Measurements from ENCODE around the gene KDM6B. TPM values are rescaled to one million over a fixed set of nuclear protein-coding genes. Genes with fewer than 3 reads are reported as not detected.

The KDM6B gene
- total RNA-seq, 2 experiments from 2014 or later = 37.3 to 46.2 TPM

- no peak for ATAC-seq
- H3K27ac Mint-ChIP-seq = no peak overlapping the region
- peaks cover 1% of the 10 kb centered on the region for H3K4me1 Mint-ChIP-seq
- H3K36me3 Mint-ChIP-seq (ENCODE audit: low read depth) = peaks cover 8% of the 10 kb centered on the region
- intact Hi-C loops (cut with DNase I, micrococcal nuclease) = loop anchor here in 1 of 2 experiments (5.0 kb wide), 1 partner anchor 235 kb away; the partner anchor contains the start of gene ALOXE3
- no peak for DNase-seq
- no peaks in the 10 kb centered on the region for H3K9me3 Mint-ChIP-seq (ENCODE audit: low read depth)
- no peaks in the 10 kb centered on the region for H3K27me3 Mint-ChIP-seq
- no peak overlapping the region for H3K4me3 Mint-ChIP-seq
- ChIA-PET POLR2A (interaction anchor here (0.6 to 1.0 kb wide), 2 partner anchors 25 to 339 kb away, joined by 3 read pairs; partner anchors contain the start of gene NAA38), CTCF (interaction anchor here (0.7 to 1.8 kb wide), 3 partner anchors 17 to 35 kb away, joined by 3 to 7 read pairs (median 4); partner anchors contain the start of genes CYB5D1 and NAA38)
Measured at GRCh38 chr17:7882629-7883028, 48.6 kb downstream of the KDM6B start.

Other genes with a start within 250 kb of the KDM6B start
- under 1 TPM in 1 of 2 experiments, not detected in 1; 0.16 TPM for gene SOX15, start 244.1 kb upstream of the KDM6B start, total RNA-seq
- 10 to 100 TPM; 35.6 to 50.2 TPM for gene FXR2, start 219.3 kb upstream of the KDM6B start, total RNA-seq
- gene SAT2, start 206.4 kb upstream of the KDM6B start, total RNA-seq = 10 to 100 TPM; 15.9 to 22.2 TPM
- gene SHBG, start 204.1 kb upstream of the KDM6B start, total RNA-seq = under 1 TPM; 0.25 to 0.30 TPM
- gene ATP1B2, start 183.3 kb upstream of the KDM6B start, total RNA-seq = under 1 TPM; 0.32 to 0.33 TPM
- gene TP53, start 146.7 kb upstream of the KDM6B start, total RNA-seq = 100 to 1,000 TPM; 127 to 165 TPM
- 10 to 100 TPM; 23.5 to 27.1 TPM for gene WRAP53, start 145.7 kb upstream of the KDM6B start, total RNA-seq
- not detected for gene EFNB3, start 129.0 kb upstream of the KDM6B start, total RNA-seq
- gene DNAH2, start 116.5 kb upstream of the KDM6B start, total RNA-seq = not detected
- gene TMEM88, start 20.8 kb downstream of the KDM6B start, total RNA-seq = 1 to 10 TPM; 3.5 to 5.6 TPM
- 10 to 100 TPM; 64.7 to 79.8 TPM for gene NAA38, start 23.3 kb downstream of the KDM6B start, total RNA-seq
- gene CYB5D1, start 23.8 kb downstream of the KDM6B start, total RNA-seq = 10 to 100 TPM; 12.5 to 12.6 TPM
- 100 to 1,000 TPM; 145 to 161 TPM for gene CHD3, start 54.6 kb downstream of the KDM6B start, total RNA-seq
- gene RNF227, start 82.1 kb downstream of the KDM6B start, total RNA-seq = 1 to 10 TPM; 3.8 to 5.6 TPM
- gene KCNAB3, start 95.6 kb downstream of the KDM6B start, total RNA-seq = 1 to 10 TPM; 6.6 to 8.3 TPM
- 100 to 1,000 TPM; 166 to 169 TPM for gene TRAPPC1, start 97.7 kb downstream of the KDM6B start, total RNA-seq
- 10 to 100 TPM; 53.0 to 80.5 TPM for gene CNTROB, start 98.0 kb downstream of the KDM6B start, total RNA-seq
- gene GUCY2D, start 168.4 kb downstream of the KDM6B start, total RNA-seq = not detected
- under 1 TPM; 0.09 to 0.18 TPM for gene ALOX15B, start 204.8 kb downstream of the KDM6B start, total RNA-seq

Measured in activated CD4-positive, alpha-beta T cell treated with anti-CD3 and anti-CD28 coated beads for 36 hours (primary cell).